Uterus (tissue), 4 donors: ENCODE measurements around the gene RNF217. TPM values are rescaled to one million over a fixed set of nuclear protein-coding genes. Genes with fewer than 3 reads are reported as not detected.

Experiments used
- DNase-seq, 2 donors: peaks; one replicate each; pipeline ENCODE4 v3.0.0-alpha.2; 2019 to 2020
- H3K27ac ChIP-seq, 2 donors: fragments of 200-600 bp; sonication (generic); 1 replicate in 1 of 2; 2 replicates in 1 of 2; pipeline ENCODE4 v1.5.1; 2016 to 2018
- H3K27me3 ChIP-seq, 2 donors: fragments of 200-600 bp; sonication (generic); one replicate each; pipeline ENCODE4 v1.5.1; 2018 to 2019; ENCODE audit warnings: control low read depth in 1 of 2
- H3K36me3 ChIP-seq, 2 donors: fragments of 200-600 bp; sonication (generic); one replicate each; pipeline ENCODE4 v1.5.1; 2019; ENCODE audit warnings: control low read depth in 1 of 2
- H3K4me1 ChIP-seq, 2 donors: fragments of 200-600 bp; sonication (generic); one replicate each; pipeline ENCODE4 v1.5.1; 2018 to 2019; ENCODE audit warnings: control low read depth in 1 of 2
- H3K4me3 ChIP-seq, 2 donors: fragments of 200-600 bp; sonication (generic); 1 replicate in 1 of 2; 2 replicates in 1 of 2; pipeline ENCODE4 v1.5.1; 2018 to 2019; ENCODE audit warnings: mild to moderate bottlenecking in 1 of 2
- H3K9me3 ChIP-seq, 2 donors: fragments of 200-600 bp; sonication (generic); one replicate each; pipeline ENCODE4 v1.5.1; 2019; ENCODE audit warnings: control low read depth in 1 of 2
- POLR2A ChIP-seq, 2 donors: fragments of 450-650 bp; IDR thresholded peaks; one replicate each; pipeline ENCODE4 v1.6.1; 2016; ENCODE audit warnings: antibody characterized with exemption in 2 of 2, mild to moderate bottlenecking in 1 of 2, moderate library complexity in 1 of 2
- intact Hi-C: fragments of 100-400 bp; cut with DNase I; formaldehyde crosslinking; loops from one replicate; pipeline ENCODE4 v1.15.1; 2023; ENCODE audit warnings: low total_unique reads
- total RNA-seq, 4 donors: library from RNA; depleted of rRNA in 3 of 4; stranded (reverse); fragments of >200 nt in 3 of 4; gene quantifications; one replicate each; pipeline versions ENCODE4 v1.1.0 to v1.2.4, GENCODE V29; 2014 to 2023
- TF ChIP-seq, protein P1 (sequence below), 4 experiments: fragments of 200-600 bp in 2 of 4; fragments of 450-650 bp in 2 of 4; sonication (generic) in 2 of 4; IDR thresholded peaks; one replicate each; pipeline ENCODE4 v1.5.1; 2016 to 2019; ENCODE audit warnings: antibody characterized with exemption in 4 of 4, mild to moderate bottlenecking in 2 of 4, moderate library complexity in 1 of 4
- donor health status: DM: yes; HTN: yes; CAD: no.

RNF217 gene
- total RNA-seq, 4 donors from 2014 or later, result 22.9 to 42.0 (median 29.0) TPM

DNA sequence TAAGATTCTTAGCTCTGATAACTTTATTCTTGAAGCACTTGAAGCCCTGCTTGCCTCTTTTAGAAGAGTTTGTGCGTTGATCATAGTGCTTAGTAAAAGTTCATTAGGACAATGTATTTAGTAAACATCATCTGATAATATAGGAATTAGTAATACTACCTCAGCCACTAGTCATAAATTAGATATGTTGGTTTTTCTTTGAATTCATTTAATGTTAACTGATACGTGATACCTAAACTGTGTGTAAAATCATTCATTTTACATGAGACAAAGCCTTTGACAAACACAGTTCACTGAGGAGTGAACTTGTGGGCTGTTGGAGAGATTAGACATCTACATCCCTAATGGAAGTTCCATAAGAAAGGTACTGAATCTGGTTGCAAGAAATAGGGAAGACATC lies 91.6 kb downstream of the RNF217 start:
- TF ChIP-seq POLR2A (IDR thresholded peaks at IDR 0.05), result no peak
- TF ChIP-seq, protein P1, sequence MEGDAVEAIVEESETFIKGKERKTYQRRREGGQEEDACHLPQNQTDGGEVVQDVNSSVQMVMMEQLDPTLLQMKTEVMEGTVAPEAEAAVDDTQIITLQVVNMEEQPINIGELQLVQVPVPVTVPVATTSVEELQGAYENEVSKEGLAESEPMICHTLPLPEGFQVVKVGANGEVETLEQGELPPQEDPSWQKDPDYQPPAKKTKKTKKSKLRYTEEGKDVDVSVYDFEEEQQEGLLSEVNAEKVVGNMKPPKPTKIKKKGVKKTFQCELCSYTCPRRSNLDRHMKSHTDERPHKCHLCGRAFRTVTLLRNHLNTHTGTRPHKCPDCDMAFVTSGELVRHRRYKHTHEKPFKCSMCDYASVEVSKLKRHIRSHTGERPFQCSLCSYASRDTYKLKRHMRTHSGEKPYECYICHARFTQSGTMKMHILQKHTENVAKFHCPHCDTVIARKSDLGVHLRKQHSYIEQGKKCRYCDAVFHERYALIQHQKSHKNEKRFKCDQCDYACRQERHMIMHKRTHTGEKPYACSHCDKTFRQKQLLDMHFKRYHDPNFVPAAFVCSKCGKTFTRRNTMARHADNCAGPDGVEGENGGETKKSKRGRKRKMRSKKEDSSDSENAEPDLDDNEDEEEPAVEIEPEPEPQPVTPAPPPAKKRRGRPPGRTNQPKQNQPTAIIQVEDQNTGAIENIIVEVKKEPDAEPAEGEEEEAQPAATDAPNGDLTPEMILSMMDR (IDR thresholded peaks at IDR 0.05), result no peak
- Histone ChIP-seq H3K4me1 (no peaks in the 10 kb centered on the region), H3K27ac (no peak overlapping the region), H3K4me3 (no peak overlapping the region), H3K36me3 (no peaks in the 10 kb centered on the region), H3K9me3 (no peaks in the 10 kb centered on the region), H3K27me3 (no peaks in the 10 kb centered on the region)
- DNase-seq, result no peak
- intact Hi-C loops, result no loop called here

DNA sequence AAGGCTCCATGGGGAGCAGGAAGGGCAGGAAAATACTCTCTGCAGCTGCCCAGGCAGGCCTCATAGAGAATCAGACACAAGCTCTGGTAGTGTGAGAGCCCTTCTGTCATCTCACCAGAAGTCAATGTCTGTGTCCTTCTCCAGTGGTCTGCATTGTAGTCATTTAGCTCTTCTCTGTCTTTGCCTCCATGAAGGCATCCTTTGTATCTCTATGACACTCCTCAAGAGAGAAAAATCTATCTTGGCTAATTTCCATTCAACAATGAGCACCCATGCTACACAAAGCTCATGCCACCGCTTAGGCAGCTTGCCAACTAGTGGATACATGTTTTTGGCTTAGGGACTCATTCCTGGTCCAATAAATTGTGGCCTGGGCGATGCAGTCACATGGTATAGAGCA lies 92.1 kb downstream of the RNF217 start:
- no peaks in the 10 kb centered on the region for H3K27me3 ChIP-seq
- DNase-seq, result no peak
- TF ChIP-seq, protein P1 (IDR thresholded peaks at IDR 0.05), result no peak
- no peak for TF ChIP-seq POLR2A (IDR thresholded peaks at IDR 0.05)
- H3K4me3 ChIP-seq, result no peak overlapping the region
- H3K9me3 ChIP-seq, result no peaks in the 10 kb centered on the region
- H3K4me1 ChIP-seq, result no peaks in the 10 kb centered on the region
- intact Hi-C loops, result no loop called here
- no peak overlapping the region for H3K27ac ChIP-seq
- no peaks in the 10 kb centered on the region for H3K36me3 ChIP-seq

DNA sequence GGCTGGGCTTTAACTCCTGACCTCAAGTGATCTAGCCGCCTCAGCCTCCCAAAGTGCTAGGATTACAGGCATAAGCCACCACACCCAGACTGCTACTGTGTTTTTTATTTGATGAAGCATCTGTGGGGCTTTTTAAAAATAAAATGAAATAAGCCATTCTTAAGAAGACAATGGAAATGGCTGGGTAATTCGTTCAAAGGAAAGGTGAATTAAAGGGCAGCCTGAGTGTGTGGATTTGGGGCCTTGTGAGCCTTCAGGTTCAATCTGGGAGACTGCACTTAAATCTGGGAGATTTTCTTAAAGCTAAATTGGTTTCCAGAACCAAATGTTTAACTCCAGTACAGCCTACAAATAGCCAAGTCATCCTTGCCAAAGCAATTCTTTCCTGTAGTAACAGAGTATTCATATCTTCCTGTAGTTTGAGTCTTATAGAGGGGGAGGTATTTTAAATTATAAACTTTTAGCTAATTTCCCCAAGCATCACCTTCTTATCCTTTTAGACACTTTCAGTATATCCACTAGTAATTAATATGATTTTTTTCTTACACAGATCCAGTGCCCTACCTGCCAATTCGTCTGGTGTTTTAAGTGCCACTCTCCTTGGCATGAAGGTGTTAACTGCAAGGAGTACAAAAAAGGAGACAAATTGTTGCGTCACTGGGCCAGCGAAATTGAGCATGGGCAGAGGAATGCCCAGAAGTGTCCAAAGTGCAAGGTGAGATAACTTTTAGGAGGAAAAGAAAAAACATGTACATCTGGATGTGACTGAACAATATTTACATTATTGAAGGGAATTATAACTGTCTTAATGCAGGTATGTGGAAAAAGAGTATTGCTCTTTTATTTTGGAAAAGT lies 95.4 kb downstream of the RNF217 start:
- TF ChIP-seq, protein P1 (IDR thresholded peaks at IDR 0.05), result no peak
- no peak for TF ChIP-seq POLR2A (IDR thresholded peaks at IDR 0.05)
- Histone ChIP-seq H3K36me3 (no peaks in the 10 kb centered on the region), H3K4me3 (no peak overlapping the region), H3K4me1 (no peaks in the 10 kb centered on the region), H3K9me3 (no peaks in the 10 kb centered on the region), H3K27me3 (no peaks in the 10 kb centered on the region), H3K27ac (no peak overlapping the region)
- DNase-seq, result no peak
- intact Hi-C loops, result no loop called here

DNA sequence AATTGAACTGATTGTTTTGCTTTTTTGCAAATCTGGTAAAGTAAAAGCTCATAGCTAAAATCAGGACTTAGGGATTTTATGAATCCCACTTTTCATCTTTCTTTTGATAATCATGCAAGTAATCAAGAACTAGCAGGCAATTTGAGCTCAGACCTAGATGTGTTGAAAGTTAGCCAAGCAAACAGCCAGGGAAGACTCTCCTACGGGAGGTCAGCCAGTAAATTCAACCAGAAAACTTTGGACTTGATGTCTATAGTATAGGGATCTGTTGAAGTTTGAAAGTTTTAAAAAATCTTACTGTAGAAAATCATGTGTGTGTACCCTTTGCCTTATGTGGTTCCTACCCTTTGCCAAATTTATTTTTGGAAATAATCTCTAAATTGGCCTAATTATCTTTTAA lies 96.3 kb downstream of the RNF217 start:
- no peaks in the 10 kb centered on the region for H3K36me3 ChIP-seq
- TF ChIP-seq, protein P1 (IDR thresholded peaks at IDR 0.05), result no peak
- no peak for TF ChIP-seq POLR2A (IDR thresholded peaks at IDR 0.05)
- no peaks in the 10 kb centered on the region for H3K4me1 ChIP-seq
- no peak overlapping the region for H3K4me3 ChIP-seq
- H3K9me3 ChIP-seq, result no peaks in the 10 kb centered on the region
- no peaks in the 10 kb centered on the region for H3K27me3 ChIP-seq
- intact Hi-C loops, result no loop called here
- no peak for DNase-seq
- H3K27ac ChIP-seq, result no peak overlapping the region

DNA sequence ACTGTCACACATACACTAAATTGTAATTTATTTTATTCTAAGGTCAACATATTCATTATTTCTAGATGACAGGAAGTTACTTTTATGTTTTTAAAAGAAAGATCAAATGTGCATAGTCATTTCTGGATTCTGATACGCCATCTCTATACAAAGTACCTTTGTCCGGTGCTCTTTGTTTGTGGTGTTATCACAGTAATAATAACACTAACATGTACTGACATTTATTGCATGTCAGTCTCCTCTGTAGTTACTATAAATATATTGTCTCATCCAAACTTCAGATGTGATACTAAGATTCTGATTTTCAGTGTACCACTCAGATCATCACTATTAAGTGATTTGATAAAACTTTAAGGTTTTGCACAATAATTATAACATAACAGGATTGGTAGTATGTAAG lies 101.1 kb downstream of the RNF217 start:
- no peak overlapping the region for H3K4me3 ChIP-seq
- no peaks in the 10 kb centered on the region for H3K36me3 ChIP-seq
- H3K27me3 ChIP-seq, result no peaks in the 10 kb centered on the region
- no peak overlapping the region for H3K27ac ChIP-seq
- TF ChIP-seq, protein P1 (IDR thresholded peaks at IDR 0.05), result no peak
- no peak for TF ChIP-seq POLR2A (IDR thresholded peaks at IDR 0.05)
- H3K9me3 ChIP-seq, result no peaks in the 10 kb centered on the region
- H3K4me1 ChIP-seq, result no peaks in the 10 kb centered on the region
- DNase-seq, result no peak
- intact Hi-C loops, result no loop called here
